GM18868 (cell line): ENCODE measurements around the gene MSI2.

ENCODE experiments used
- ATAC-seq: cut with Tn5 transposase; IDR thresholded peaks from one replicate; pipeline ENCODE4 v1.9.1; 2021; ENCODE audit warnings: mild to moderate bottlenecking, moderate library complexity; ENCODE audit not compliant: unreplicated experiment

Gene MSI2

DNA sequence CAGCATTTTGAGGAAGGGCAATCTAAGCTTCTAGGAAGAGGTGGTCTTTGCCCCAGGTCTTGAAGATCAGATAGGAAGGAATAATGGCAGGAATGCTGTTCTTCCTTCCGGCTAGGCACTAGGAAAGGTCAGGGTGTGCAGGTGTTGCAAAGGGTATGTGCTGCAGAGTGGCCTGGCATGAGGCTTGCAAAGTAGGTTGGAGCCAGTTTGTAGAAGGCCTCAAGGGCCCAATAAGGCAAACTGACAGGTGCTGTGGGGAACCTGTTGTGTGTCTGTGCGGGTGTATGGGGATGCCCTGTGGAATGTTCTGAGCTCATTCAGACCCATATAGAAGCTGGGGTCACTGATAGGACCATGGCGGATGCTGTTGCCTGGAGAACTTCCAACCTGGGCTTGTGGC is 12.7 kb downstream of the MSI2 start:
- no peak for ATAC-seq

DNA sequence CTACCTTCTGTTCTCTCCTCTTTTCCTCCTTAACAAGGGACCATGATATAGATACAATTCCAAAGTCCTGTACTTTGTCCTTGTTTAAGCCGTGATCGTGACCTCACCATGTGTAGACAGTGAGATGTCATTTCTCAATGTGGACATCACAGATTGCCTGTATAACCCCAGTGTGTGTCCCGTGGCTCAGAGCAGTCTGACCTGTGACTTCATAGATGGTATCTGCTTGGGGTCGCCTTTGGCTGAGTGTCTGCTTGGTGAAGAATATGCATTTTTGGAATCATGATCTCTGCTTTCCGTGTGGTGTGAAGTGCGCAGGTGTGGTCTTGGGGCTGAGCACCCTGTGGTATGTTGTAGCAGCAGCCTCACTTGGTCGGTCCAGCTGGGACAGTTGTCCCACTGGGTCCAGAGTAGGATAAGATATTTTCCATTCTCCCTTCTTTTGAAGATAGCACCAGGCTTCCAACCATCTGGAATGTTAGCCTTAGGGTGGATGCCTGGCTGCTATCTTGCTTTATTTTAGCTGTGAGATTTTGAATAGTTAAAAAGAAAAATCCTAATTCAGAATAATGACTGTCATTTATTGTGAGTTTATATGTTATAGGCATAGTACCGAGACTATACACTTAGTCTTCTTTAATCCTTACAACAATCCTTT is 13.4 kb downstream of the MSI2 start:
- ATAC-seq: no peak

DNA sequence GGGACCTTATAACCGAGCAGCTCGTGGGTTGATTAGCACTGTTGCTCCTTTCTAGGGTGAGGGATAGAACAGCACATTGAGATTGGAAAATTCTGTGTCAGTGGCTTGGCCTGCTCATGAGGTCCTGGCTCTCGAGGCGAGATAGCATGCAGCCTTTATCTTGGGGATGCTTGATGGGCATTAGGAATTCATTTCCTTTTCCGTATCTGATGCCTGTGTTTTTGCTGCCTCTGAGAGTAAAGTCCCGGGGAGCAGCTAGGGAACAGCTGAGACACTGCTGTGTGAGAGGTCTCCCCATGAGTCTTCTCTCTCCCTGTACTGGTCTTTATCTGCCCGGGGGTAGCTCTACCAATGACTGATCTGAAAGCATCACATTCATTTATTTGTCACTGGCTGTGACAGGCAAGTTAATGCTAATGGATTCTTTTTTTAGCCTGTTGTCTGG is 14.5 kb downstream of the MSI2 start:
- ATAC-seq: no peak

DNA sequence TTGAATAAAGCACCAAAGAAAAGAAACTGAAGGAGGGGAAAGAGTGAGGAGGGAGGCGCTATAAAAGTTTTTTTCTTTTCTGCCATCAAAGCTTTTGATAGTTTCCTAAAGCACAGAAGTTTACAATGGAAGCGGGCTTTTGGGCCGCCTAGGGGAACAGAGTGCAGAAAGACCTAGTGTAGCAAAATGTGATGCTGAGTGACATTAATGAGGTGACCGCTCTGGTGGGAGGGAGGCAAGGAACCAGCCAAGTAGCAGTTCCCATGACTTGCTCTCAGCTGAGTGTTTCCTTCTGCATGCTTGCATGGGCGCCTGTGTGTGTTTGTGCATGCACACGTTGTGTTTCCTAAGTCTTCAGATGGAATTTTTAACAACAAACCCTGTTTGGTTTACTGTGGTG is 15.5 kb downstream of the MSI2 start:
- ATAC-seq: no peak

DNA sequence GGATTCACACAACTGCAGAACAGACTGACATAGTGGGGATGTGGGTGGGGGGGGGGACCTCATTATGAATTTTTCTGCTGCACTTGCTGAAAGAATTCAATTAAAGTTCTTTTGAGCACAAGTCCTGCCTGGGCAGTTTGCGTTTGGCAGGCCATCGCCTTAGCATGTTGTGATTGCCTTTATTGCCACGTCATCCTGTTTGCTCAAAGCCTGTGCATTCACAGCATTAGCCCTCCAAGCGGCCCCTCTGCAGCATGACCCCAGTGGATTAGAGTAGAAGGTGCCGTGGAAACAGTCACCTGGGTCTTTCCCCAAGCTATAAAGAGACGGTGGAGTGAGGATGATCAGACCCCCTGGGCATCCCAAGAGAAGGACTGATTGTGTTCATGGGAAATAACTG is 17.2 kb downstream of the MSI2 start:
- no peak for ATAC-seq

DNA sequence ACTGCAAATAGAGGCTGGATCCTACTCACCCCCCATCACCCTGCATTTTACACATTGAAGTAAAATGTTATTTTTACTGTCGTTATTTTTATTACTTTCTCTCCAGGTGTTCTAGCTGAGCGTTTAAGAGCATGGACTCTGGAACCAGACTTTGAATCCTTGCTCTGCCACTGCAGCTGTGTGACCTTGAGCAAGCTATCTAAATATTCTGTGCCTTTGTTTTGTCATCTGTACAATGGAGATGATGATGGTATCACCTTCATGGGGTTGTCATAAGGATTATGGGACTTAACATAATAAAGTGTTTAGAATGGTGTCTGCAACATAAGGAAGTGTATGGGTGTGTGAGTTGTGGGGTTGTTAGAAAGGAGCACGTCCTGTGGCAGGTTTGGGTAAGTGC is 17.8 kb downstream of the MSI2 start:
- no peak for ATAC-seq

DNA sequence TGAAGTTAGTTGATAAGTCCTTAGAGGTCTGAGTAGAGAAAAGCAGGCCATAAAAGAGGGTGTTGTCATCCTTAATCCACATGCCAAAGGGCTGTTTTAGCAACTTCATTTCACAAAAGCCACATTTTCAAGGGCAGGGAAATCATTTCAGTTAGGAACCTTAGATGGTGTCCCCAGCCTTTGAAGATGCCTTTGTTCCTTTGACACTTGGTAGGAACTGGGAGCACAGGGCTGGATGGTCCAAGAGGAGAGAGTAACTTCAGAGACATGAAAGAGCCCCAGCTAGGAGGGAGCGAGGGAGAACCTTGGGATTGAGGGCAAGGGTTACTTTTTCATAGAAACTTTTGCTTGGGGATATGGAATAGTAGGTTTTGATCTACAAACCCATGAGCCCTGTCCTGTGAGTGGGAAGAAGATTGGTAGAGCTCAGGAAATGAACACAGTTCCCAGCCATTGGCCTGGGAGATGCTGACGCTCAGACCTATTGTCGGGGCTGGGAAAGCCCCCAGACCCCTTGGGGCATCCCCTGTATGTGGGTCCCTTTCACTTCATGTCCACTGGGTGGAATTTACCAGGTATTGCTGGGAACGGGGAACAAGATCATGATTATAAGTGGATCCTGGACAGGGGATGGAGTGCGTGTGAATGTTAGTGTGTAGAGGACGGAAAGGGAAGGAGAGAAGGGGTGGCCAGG is 18.9 kb downstream of the MSI2 start:
- no peak for ATAC-seq

DNA sequence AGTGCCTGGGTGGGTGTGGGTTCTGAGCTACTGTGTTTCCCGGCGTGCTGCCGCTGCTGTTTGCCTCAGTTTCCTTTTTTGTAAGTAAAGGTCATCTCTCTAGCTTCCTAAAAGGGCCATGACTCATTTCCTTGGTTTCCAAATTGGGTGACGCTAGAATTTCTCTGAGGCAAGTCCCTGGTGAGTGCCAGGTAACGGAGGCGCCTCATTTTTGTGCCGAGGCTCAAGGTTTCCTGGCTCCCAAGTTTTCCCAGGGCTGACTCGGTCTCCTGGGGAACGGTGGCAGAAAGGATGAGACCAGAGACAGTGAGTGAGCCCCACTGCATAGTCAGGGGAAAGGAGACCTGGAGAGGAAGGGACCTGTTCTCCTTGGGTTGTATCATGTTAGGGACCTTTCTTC is 20.3 kb downstream of the MSI2 start:
- ATAC-seq: no peak

DNA sequence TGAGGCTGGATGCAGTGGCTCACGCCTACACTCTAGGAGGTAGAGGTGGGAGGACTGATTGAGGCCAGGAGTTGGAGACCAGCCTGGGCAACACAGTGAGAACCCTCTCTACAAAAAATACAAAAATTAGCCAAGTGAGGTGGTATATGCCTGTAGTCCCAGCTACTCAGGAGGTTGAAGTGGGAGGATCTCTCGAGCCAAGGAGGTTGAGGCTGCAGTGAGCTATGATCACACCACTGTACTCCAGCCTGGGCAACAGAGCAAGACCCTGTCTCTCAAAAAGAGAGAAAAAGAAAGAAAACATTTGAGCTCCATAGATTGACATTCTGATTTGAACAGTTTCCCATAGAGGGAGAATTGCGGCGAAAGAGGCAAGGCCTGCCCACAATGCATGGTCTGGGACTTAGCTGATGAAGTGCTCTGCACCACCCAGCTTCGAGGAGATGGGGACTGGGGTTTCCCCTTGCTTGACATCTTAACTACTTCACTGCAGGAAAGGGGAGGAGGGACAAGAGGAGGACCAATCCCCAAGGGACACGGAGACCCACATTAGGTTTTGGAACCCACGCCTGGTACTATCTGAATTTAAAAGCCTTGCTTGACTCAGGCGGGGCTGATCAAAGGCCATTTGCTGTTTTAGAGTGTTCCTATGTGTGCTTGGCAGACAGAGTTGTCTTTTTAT is 21.7 kb downstream of the MSI2 start:
- no peak for ATAC-seq

DNA sequence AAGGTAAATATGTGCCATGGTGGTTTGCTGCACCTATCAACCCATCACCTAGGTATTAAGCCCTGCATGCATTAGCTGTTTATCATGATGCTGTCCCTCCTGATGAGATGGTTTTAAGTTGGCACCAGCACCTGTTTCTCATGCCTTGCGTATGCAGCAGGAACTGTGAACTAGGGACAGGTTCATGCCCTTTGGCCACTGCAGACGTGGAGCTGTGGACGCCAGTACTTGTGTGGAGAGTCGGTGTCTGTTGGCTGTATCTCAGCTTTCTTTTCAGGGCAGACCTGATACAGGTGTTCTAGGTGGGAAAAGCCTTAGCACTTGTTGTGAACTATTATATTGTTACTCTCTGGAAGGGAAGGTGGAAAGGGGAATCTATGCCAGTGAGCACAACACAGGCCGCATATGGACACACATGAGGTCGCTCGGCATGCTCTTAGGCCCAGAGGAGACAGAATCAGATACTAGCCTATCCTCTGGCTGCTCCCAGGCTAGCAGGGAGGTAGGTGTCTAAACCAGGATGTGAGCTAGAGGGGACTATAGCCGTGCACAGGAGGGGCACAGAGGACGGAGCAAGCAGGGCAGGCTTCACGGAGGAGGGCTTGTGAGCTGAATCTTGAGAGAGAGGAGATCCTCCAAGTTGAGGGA is 22.5 kb downstream of the MSI2 start:
- ATAC-seq: no peak

DNA sequence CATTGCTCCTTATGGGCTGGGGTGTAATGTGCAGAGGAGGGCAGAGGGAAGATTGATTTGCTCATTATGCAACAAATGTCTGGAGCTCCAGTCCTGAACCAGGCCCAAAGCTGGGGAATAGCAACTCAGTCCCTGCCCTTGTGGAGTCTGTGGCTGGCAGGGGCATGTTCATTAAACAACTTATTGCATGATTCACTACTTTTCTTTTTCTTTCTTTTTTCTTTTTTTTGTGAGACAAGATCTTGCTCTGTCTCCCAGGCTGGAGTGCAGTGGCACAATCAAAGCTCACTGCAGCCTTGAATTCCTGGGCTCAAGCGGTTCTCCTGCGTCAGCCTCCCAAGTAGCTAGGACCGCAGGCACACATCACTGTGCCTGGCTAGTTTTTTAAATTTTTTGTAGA is 23.1 kb downstream of the MSI2 start:
- ATAC-seq: no peak

DNA sequence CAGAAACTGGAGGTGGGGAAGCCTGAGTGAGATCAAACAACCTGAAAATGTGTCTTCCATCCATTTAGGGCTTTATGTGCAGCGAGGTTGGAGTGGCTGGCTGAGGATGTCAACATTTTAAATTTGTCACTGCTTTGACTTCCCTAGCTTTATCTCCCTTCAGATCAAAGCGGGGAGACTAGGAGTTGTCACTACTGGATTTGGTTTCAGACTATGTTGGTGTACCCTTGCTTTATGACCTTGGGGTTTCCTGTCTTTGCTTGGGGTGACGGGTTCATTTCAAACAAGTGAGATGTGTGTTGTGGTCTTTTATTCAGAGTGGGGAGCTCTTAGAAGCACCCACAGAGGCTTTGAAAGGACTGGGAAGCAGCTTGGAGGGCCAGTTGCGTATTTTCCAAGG is 25.6 kb downstream of the MSI2 start:
- ATAC-seq: no peak

DNA sequence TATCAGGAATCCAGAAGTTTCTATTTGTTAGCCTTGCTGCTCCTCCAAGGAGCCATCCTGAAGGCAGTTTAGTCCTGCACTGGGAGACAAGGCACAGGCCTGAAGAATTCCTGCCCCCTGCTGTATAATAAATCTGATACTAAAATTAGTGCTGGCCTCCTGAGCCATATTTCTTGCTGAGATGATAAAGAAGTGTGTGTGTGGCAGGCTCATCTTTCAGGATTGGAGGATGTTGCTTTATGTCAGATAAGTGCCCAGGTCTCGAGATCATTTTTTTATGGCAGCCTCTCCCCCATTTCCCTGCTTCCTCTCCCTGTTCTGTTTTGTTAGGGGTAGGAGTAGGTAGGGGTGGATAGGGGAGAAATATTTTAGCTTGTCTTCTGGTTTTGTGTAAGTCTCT is 26.0 kb downstream of the MSI2 start:
- no peak for ATAC-seq

DNA sequence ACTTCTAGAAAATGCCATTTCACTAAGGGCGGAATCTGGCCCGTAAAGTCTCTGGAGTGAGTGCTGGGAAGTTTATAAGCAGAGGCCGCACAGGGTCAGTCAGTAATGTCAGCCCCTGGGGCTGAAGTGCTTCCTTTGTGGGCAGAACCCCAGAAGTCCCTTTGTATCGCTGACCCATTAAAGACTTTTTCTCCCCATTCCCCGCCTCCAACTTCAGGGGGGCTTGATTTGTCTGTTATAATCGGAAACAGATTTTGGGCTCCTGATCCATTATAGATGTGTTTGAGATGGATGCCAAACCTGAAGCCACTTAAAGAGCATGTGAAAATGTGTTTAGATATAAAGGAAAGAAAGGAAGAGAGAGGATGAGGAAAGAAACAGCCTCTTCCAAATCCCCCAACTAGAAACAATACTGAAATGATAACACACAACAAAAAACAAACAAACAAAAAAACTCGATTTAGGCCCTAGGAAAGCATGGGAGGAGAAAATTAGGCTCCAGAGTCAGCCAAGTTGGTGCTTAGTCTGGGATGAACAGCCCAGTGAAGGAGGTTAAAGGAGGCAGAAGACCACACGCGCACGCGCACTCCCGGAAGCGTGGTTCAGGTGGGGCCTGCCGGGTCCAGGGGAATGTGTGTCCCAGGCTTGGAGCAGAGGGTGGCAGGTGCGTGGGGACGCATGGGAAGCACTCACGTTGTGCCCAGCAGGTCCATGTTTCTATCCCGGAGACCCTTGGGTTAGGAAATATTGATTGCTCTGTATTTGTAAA is 27.1 kb downstream of the MSI2 start:
- ATAC-seq: no peak

DNA sequence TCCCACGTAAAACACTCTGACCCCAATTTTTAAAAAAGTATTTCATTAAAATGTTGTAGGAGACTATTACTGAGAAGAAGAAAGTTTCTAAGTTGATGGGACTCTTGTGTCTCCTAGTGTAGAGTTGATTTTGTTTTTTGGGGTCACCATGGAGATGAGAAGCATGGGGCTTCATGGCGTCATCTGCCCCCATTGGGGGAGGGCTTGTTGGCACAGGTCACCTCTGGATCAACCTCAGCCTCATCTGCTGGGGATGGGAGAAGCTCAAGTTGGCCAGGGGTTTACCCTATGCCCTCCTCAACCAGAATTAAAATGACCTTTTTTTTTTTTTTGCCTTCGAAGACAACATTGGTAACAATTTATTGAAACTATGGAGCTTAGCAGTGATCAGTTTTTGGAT is 28.3 kb downstream of the MSI2 start:
- no peak for ATAC-seq

DNA sequence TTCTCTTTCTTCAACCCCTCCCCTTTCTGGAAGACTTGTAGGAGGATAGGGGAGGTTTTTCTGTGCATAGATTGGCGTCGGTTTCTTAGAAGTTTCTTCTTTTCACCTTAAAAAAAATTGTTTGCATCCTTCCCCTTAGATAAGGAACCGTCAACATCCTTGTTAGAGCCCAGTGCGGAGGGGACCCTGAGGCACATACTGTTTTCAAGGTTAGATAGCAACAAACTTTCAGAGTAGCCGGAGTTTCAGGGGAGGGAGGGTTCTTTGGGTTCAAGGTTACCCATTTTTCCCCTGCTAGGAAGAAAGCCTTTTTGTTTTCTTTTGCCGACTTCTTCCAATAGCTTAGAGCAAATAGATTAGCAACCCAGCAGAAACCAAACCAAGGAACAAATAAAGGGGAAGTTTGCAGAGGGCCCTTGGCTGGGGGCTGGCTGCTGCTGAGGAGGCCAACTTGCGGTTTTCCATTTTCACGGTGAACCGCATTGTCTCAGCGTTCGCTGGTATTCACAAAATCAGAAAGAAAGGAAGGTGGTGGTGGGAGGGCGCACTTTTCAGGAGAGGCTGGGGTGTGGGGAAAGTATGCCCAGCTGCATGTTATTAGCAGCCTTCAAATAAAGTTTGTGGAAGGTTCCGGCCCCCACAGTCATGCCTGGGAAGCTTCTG is 28.8 kb downstream of the MSI2 start:
- peak; percentile 79 for ATAC-seq

DNA sequence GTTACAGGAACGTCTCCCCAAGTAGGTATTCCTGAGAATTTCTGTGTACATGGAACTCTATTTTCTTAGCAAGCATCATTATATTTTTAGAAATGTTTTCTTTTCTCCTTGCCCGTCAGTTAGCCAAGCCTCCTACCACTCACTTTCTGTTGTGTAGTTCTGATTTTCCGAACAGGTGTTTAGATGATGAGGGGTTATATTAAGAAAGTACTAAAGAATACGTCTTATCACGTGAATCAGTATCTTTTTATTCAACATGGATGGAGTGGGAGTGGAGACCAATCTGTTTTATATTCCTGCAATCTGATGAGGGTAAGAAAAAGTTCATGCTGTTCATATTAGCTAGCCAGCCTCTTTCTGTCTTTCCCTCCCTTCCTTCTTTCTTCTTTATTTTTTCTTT is 29.4 kb downstream of the MSI2 start:
- peak; percentile 7 for ATAC-seq

DNA sequence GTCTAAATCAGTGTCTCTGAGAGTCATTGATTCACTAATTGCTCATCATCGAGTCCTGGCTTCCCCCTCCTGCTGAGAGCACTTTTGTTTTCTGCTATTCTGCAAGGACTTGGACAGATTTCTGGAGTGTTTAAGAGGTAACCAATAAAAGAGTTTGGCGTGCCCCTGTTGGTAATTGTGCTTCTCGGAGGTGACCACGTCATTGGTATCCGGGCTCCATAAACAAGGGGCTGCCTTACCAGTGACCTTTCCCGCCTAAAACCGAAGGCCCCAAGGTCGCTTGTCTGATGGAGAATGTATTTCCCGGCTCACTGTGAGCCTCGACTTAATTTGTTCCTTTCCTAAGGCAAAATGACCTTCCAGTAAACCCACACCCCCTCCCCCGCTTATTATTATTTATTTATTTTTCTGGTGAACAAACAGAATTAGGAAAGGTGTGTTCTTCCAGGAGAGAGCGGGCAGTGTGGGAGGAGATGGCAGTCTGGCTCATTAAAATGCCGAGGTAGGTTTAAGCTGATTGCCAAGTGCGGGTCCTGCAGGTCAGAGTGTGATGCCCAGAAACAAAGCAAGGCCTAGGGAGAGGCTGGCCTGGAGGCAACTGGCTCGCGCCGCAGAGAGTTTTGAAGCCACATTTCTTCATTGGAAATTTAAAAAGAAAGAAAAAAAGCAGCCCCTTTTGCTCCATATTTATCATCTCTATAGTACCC is 30.2 kb downstream of the MSI2 start:
- ATAC-seq: no peak

DNA sequence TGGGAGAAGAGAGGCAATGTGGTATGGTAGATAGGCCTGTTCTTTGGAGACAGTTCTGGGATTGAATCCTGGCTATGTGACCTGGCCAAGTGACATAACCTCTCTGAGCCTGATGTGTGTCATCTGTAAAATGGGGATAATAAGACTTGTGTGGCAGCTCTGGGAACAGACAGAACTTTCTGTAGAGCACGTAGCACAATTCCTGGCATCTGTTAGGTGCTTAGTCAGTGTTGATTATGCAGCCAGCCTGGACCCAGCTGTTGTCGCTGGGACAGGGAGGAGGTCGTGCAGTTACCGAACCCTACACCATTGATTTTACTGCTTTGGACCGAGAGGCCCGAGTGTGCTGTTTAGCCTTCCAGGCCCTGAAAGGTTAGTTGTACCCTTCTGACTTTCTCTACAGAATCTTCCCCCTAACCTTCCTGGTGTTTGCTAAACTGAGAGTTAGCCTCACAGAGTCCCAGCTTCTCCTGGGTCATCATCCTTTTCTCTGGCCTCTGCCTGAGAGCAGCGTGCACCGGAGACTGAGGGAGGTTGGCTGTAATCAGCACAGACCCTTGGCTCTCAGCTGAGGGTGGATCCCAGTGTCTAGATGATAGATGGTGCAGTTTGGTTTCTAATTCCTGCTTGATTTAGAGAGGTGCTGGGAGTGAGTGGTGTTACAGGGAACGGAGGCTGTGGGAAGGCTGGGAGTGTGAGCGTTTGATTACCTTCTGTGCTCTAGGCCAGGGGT is 31.9 kb downstream of the MSI2 start:
- ATAC-seq: no peak
